GM12878 (cell line): ENCODE results near the gene ARHGEF7. TPM values are rescaled to one million over a fixed set of nuclear protein-coding genes. Genes with fewer than 3 reads are reported as not detected.

Source experiments
- ATF7 ChIP-seq: fragments of 450-650 bp; IDR thresholded peaks from 2 replicates; pipeline ENCODE4 v1.6.1; 2016; ENCODE audit warnings: low read depth, mild to moderate bottlenecking
- BACH1 ChIP-seq: fragments of 450-650 bp; IDR thresholded peaks from 2 replicates; pipeline ENCODE4 v1.6.1; 2017; ENCODE audit warnings: mild to moderate bottlenecking, borderline replicate concordance
- ESRRA ChIP-seq: IDR thresholded peaks from 2 replicates; pipeline ENCODE4 v1.6.1; 2012; ENCODE audit warnings: mild to moderate bottlenecking, low read length, improper control_type of control experiment
- LARP7 ChIP-seq: fragments of 450-650 bp; IDR thresholded peaks from 2 replicates; pipeline ENCODE4 v1.6.1; 2017; ENCODE audit warnings: mild to moderate bottlenecking
- MTA3 ChIP-seq: IDR thresholded peaks from 2 replicates; pipeline ENCODE4 v1.6.1; 2012; ENCODE audit warnings: low read length, inconsistent platforms, borderline replicate concordance
- MYB ChIP-seq: fragments of 150-350 bp; IDR thresholded peaks from 2 replicates; pipeline ENCODE4 v1.6.1; 2014; ENCODE audit warnings: mild to moderate bottlenecking, low read depth, low read length, borderline replicate concordance
- NBN ChIP-seq: fragments of 450-650 bp; IDR thresholded peaks from 2 replicates; pipeline ENCODE4 v1.6.1; 2016
- NR2C1 ChIP-seq: fragments of 450-650 bp; IDR thresholded peaks from 2 replicates; pipeline ENCODE4 v1.6.1; 2017; ENCODE audit warnings: antibody characterized with exemption, mild to moderate bottlenecking, moderate library complexity
- PML ChIP-seq: IDR thresholded peaks from 2 replicates; pipeline ENCODE4 v1.6.1; 2012; ENCODE audit warnings: low read length, inconsistent platforms
- POLR2AphosphoS2 ChIP-seq: IDR thresholded peaks from 2 replicates; pipeline ENCODE4 v1.6.1; 2011; ENCODE audit warnings: low read depth, mild to moderate bottlenecking, low read length, improper control_type of control experiment, moderate library complexity
- POLR2AphosphoS5 ChIP-seq: IDR thresholded peaks from 2 replicates; pipeline ENCODE4 v1.6.1; 2011; ENCODE audit warnings: mild to moderate bottlenecking, low read length, inconsistent platforms
- RBBP5 ChIP-seq: fragments of 200-600 bp; sonication (generic); conservative IDR thresholded peaks from 2 replicates; pipeline ENCODE4 v1.6.1; 2016
- SMARCA5 ChIP-seq: fragments of 450-650 bp; IDR thresholded peaks from 2 replicates; pipeline ENCODE4 v1.6.1; 2017; ENCODE audit warnings: mild to moderate bottlenecking
- SREBF2 ChIP-seq: IDR thresholded peaks from 2 replicates; pipeline ENCODE4 v1.6.1; 2012; ENCODE audit warnings: mild to moderate bottlenecking, low read length
- TAF1 ChIP-seq: IDR thresholded peaks from 2 replicates; pipeline ENCODE4 v1.6.1; 2011; ENCODE audit warnings: mild to moderate bottlenecking, low read depth, low read length, borderline replicate concordance
- ZNF217 ChIP-seq: fragments of 450-650 bp; IDR thresholded peaks from 2 replicates; pipeline ENCODE4 v1.6.1; 2017; ENCODE audit warnings: antibody characterized with exemption, mild to moderate bottlenecking
- ZZZ3 ChIP-seq: IDR thresholded peaks from 2 replicates; pipeline ENCODE4 v1.6.1; 2011; ENCODE audit warnings: low read depth; ENCODE audit not compliant: control insufficient read depth, insufficient read length
- polyA plus RNA-seq, 11 experiments: library from polyadenylated mRNA; depleted of rRNA in 4 of 11; unstranded in 6 of 11; stranded (reverse) in 5 of 11; fragments of >200 nt; fragmentation: Nextera tagmentation in 4 of 11; fragmentation: Illumina TruSeq in 1 of 11; extraction: Ambion mirVana in 4 of 11; extraction: Trizol in 1 of 11; gene quantifications; 1 replicate in 1 of 11; 2 replicates in 10 of 11; pipeline versions ENCODE4 v1.2.1 to v1.2.3, GENCODE V29; 2011 to 2016; ENCODE audit warnings: inconsistent platforms in 2 of 11, missing spikeins in 2 of 11, low read depth in 1 of 11
- total RNA-seq, 4 experiments: library from RNA; depleted of rRNA in 3 of 4; stranded (reverse); fragments of >200 nt in 3 of 4; fragmentation: Illumina TruSeq in 1 of 4; extraction: Trizol in 1 of 4; gene quantifications; 2 replicates each; pipeline versions ENCODE4 v1.2.1 to v1.2.3, GENCODE V29; 2013 to 2021
- TF ChIP-seq, protein P1 (sequence below): IDR thresholded peaks from 2 replicates; pipeline ENCODE4 v1.6.1; 2012; ENCODE audit warnings: low read depth, low read length, improper control_type of control experiment
- TF ChIP-seq, protein P2 (sequence below): fragments of 450-650 bp; formaldehyde crosslinking; IDR thresholded peaks from 2 replicates; pipeline ENCODE4 v1.4.0; 2020; ENCODE audit warnings: mild to moderate bottlenecking, moderate library complexity
- TF ChIP-seq, protein P3 (sequence below): fragments of 450-650 bp; IDR thresholded peaks from 2 replicates; pipeline ENCODE4 v1.6.1; 2017; ENCODE audit warnings: mild to moderate bottlenecking, moderate library complexity
- TF ChIP-seq, protein P4 (sequence below): IDR thresholded peaks from 2 replicates; pipeline ENCODE4 v1.6.1; 2011; ENCODE audit warnings: borderline replicate concordance, low read depth, mild to moderate bottlenecking, moderate library complexity, low read length; ENCODE audit not compliant: insufficient read depth, poor library complexity, severe bottlenecking

Gene ARHGEF7
- total and polyA plus RNA-seq, 10 of the 15 experiments (the other 5 are each of a cell fraction or from before 2014, with no cell fraction given), result 4.7 to 65.5 (median 36.6) TPM

DNA sequence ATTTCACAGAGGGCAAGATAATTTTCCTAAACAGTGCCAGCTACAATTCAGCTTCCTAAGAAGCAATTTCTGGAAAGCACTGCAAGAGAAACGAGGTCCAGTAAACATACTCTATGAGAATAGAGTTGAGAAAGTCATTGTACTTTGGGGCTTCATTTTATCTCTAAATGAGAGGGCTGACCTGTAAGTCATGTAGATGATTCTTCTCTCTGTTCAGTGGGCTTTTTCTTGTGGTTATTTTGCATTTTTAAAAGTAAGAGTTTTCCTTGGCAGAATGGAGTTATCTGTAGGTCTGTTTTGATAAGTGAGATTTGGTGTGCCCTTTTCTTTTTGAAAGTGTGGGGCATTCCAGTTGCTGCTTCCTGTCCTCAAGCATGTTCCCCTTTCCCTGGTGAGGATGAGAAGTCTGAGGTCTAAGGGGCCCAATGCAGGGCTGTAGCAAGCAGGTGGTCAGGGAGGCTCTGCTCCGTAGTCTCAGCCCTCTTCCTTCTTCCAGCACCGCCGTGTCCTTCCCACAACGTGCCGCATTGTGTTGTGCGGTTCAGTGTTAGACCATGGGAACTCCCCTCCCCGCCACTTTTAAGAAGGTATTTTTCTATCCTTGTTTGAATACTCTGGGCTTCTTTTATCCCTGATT is 86.3 kb downstream of the ARHGEF7 start (continued):
- TF ChIP-seq ESRRA (no peak), BACH1 (no peak), PML (no peak), RBBP5 (no peak), NR2C1 (no peak), ATF7 (no peak), MTA3 (no peak), ZNF217 (no peak), TAF1 (no peak), NBN (no peak), POLR2AphosphoS2 (no peak), SREBF2 (no peak), POLR2AphosphoS5 (no peak), LARP7 (no peak), SMARCA5 (no peak), ZZZ3 (no peak), MYB (no peak)
- TF ChIP-seq, protein P1, sequence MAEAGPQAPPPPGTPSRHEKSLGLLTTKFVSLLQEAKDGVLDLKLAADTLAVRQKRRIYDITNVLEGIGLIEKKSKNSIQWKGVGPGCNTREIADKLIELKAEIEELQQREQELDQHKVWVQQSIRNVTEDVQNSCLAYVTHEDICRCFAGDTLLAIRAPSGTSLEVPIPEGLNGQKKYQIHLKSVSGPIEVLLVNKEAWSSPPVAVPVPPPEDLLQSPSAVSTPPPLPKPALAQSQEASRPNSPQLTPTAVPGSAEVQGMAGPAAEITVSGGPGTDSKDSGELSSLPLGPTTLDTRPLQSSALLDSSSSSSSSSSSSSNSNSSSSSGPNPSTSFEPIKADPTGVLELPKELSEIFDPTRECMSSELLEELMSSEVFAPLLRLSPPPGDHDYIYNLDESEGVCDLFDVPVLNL, result no peak
- TF ChIP-seq, protein P2, sequence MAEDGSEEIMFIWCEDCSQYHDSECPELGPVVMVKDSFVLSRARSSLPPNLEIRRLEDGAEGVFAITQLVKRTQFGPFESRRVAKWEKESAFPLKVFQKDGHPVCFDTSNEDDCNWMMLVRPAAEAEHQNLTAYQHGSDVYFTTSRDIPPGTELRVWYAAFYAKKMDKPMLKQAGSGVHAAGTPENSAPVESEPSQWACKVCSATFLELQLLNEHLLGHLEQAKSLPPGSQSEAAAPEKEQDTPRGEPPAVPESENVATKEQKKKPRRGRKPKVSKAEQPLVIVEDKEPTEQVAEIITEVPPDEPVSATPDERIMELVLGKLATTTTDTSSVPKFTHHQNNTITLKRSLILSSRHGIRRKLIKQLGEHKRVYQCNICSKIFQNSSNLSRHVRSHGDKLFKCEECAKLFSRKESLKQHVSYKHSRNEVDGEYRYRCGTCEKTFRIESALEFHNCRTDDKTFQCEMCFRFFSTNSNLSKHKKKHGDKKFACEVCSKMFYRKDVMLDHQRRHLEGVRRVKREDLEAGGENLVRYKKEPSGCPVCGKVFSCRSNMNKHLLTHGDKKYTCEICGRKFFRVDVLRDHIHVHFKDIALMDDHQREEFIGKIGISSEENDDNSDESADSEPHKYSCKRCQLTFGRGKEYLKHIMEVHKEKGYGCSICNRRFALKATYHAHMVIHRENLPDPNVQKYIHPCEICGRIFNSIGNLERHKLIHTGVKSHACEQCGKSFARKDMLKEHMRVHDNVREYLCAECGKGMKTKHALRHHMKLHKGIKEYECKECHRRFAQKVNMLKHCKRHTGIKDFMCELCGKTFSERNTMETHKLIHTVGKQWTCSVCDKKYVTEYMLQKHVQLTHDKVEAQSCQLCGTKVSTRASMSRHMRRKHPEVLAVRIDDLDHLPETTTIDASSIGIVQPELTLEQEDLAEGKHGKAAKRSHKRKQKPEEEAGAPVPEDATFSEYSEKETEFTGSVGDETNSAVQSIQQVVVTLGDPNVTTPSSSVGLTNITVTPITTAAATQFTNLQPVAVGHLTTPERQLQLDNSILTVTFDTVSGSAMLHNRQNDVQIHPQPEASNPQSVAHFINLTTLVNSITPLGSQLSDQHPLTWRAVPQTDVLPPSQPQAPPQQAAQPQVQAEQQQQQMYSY (CRISPR knock-in tag), result no peak
- TF ChIP-seq, protein P3, sequence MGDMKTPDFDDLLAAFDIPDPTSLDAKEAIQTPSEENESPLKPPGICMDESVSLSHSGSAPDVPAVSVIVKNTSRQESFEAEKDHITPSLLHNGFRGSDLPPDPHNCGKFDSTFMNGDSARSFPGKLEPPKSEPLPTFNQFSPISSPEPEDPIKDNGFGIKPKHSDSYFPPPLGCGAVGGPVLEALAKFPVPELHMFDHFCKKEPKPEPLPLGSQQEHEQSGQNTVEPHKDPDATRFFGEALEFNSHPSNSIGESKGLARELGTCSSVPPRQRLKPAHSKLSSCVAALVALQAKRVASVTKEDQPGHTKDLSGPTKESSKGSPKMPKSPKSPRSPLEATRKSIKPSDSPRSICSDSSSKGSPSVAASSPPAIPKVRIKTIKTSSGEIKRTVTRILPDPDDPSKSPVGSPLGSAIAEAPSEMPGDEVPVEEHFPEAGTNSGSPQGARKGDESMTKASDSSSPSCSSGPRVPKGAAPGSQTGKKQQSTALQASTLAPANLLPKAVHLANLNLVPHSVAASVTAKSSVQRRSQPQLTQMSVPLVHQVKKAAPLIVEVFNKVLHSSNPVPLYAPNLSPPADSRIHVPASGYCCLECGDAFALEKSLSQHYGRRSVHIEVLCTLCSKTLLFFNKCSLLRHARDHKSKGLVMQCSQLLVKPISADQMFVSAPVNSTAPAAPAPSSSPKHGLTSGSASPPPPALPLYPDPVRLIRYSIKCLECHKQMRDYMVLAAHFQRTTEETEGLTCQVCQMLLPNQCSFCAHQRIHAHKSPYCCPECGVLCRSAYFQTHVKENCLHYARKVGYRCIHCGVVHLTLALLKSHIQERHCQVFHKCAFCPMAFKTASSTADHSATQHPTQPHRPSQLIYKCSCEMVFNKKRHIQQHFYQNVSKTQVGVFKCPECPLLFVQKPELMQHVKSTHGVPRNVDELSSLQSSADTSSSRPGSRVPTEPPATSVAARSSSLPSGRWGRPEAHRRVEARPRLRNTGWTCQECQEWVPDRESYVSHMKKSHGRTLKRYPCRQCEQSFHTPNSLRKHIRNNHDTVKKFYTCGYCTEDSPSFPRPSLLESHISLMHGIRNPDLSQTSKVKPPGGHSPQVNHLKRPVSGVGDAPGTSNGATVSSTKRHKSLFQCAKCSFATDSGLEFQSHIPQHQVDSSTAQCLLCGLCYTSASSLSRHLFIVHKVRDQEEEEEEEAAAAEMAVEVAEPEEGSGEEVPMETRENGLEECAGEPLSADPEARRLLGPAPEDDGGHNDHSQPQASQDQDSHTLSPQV, result no peak
- TF ChIP-seq, protein P4, sequence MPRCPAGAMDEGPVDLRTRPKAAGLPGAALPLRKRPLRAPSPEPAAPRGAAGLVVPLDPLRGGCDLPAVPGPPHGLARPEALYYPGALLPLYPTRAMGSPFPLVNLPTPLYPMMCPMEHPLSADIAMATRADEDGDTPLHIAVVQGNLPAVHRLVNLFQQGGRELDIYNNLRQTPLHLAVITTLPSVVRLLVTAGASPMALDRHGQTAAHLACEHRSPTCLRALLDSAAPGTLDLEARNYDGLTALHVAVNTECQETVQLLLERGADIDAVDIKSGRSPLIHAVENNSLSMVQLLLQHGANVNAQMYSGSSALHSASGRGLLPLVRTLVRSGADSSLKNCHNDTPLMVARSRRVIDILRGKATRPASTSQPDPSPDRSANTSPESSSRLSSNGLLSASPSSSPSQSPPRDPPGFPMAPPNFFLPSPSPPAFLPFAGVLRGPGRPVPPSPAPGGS, result no peak
